Aorta (tissue), 5 donors: ENCODE results near the gene FCER2. TPM values are rescaled to one million over a fixed set of nuclear protein-coding genes. Genes with fewer than 3 reads are reported as not detected.

Source experiments
- ATAC-seq: fragments of 200-7000 bp; cut with Tn5 transposase; one replicate; pipeline ENCODE4 v1.9.1; 2022; ENCODE audit warnings: moderate library complexity; ENCODE audit not compliant: low FRiP score
- DNase-seq, 2 donors: peaks; one replicate each; pipeline ENCODE4 v3.0.0-alpha.2; 2020
- H3K27ac ChIP-seq, 2 donors: one replicate each; pipeline ENCODE4 v1.5.1; 2013; ENCODE audit warnings: low read length in 2 of 2, mild to moderate bottlenecking in 2 of 2, moderate library complexity in 2 of 2, control low read depth in 1 of 2, inconsistent platforms in 1 of 2, low read depth in 1 of 2
- H3K27me3 ChIP-seq, 2 donors: one replicate each; pipeline ENCODE4 v1.6.1; 2013; ENCODE audit warnings: control low read depth in 1 of 2, low read length in 1 of 2, mild to moderate bottlenecking in 1 of 2, moderate library complexity in 1 of 2; ENCODE audit not compliant: insufficient read depth in 2 of 2, control insufficient read depth in 1 of 2
- H3K36me3 ChIP-seq, 2 donors: one replicate each; pipeline ENCODE4 v1.6.1; 2013; ENCODE audit warnings: control low read depth in 1 of 2, low read length in 1 of 2, mild to moderate bottlenecking in 1 of 2; ENCODE audit not compliant: insufficient read depth in 2 of 2, control insufficient read depth in 1 of 2
- H3K4me1 ChIP-seq, 2 donors: one replicate each; pipeline ENCODE4 v1.6.1; 2013; ENCODE audit warnings: low read length in 2 of 2, control low read depth in 1 of 2, mild to moderate bottlenecking in 1 of 2, moderate library complexity in 1 of 2; ENCODE audit not compliant: insufficient read depth in 2 of 2, control insufficient read depth in 1 of 2
- H3K4me3 ChIP-seq, 2 donors: one replicate each; pipeline ENCODE4 v1.5.1; 2013; ENCODE audit warnings: low read length in 2 of 2, control low read depth in 1 of 2, mild to moderate bottlenecking in 1 of 2
- H3K9me3 ChIP-seq: one replicate; pipeline ENCODE4 v1.6.1; 2013; ENCODE audit warnings: mild to moderate bottlenecking, low read length; ENCODE audit not compliant: control insufficient read depth
- WGBS, 2 donors: extraction: QIAGEN DNeasy Blood & Tissue Kit; methylation state at CpG; one replicate each; pipeline ENCODE4 v1.1.7; 2013; 5-methylcytosine and 5-hydroxymethylcytosine counted together
- intact Hi-C, 2 donors: fragments of 100-400 bp; cut with DNase I; formaldehyde crosslinking; loops; one replicate each; pipeline versions ENCODE4 v1.14.2 to v1.15.0; 2022
- polyA plus RNA-seq, 2 donors: library from polyadenylated mRNA; stranded (reverse); fragments of 200-250 nt; gene quantifications; one replicate each; pipeline ENCODE4 v1.2.3, GENCODE V29; 2013
- total RNA-seq, 2 donors: library from RNA; stranded (reverse); fragmentation: NEBNext Ultra II Directional; extraction: Animal tissue kit (Norgen Biotek cat#: 25700); gene quantifications; one replicate each; pipeline ENCODE4 v1.2.1, GENCODE V29; 2021
- donor health status: healthy with polysubstance abuse.
- donor health status: Bipolar disorder and iron deficiency.
- donor health status: DM: no; HTN: no; CAD: no.
- donor health status: DM: no; HTN: no; CAD: no.
- donor health status: DM: yes; HTN: yes; CAD: no.

Gene FCER2
- total and polyA plus RNA-seq, 4 donors, result 0.36 to 2.9 TPM; not detected in 2

DNA sequence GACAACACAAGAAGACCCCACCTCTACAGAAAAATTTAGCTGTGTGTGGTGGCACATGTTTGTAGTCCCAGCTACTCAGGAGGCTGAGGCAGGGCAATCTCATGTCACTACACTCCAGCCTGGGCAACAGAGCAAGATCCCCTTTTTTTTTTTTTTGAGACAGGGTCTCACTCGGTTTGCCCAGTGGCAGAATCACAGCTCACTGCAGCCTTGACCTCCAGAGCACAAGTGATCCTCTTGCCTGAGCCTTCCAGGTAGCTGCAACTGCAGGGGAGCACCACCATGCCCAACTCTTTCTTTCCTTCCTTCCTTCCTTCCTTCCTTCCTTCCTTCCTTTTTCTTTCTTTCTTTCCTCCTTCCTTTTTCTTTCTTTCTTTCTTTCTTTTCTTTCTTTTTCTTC lies 34.2 kb upstream of the FCER2 start:
- ATAC-seq (no peak), DNase-seq (no peak)
- no peaks in the 10 kb centered on the region for H3K36me3 ChIP-seq
- H3K4me3 ChIP-seq, result no peak overlapping the region
- no peaks in the 10 kb centered on the region for H3K4me1 ChIP-seq
- H3K27me3 ChIP-seq, result no peaks in the 10 kb centered on the region
- WGBS, 2 donors, result 50 to 51% methylated on average over 1 of the region's 1 CpG
- intact Hi-C loops, result no loop called here
- H3K9me3 ChIP-seq, result no peaks in the 10 kb centered on the region
- no peak overlapping the region for H3K27ac ChIP-seq

DNA sequence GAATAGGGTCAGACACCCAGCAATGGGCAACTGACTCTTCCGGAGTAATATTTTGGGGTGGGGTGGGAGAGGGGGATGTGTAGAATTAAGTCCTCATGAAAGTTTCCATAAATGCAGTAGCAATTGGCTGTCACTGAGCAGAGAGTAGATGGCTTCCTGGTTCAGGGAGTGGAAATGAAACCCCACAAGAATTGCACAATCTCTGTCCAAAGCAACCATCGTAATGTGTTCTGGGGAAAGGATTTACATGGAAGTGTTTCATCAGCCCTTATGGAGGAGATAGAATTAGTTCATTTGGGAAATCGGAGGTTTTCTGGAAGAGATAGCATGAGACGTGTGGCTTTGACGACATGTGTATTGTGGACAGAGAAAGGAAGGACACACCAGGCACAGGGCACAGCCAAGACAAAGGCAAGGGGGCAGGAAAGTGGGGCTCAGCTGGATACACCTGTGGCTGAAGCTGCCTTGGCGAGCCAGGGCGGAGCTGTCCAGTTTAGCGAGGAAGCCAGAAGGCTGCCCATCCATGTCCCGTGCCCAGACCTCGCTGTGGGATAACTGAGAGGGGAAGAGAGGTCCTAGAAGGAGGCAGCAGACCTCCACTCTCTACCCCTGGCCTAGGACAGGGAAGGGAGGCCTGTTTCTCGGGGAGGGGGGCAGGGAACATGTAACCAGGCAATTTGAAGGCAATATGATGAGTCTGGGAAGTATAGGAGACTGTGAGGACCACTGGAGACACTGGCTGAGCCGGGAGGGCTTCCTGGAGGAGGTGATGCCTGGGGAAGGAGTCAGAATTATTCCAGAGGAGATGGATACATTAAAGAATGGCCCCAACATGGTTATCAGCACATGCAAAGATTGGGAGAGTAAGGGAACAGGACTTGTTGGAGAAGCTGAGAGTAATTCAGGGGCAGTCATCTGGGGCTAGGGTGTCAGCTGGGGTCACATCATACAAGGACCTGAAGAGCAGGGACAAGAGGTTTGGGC lies 32.6 kb upstream of the FCER2 start:
- DNase-seq (no peak), ATAC-seq (no peak)
- no peaks in the 10 kb centered on the region for H3K9me3 ChIP-seq
- H3K36me3 ChIP-seq, result no peaks in the 10 kb centered on the region
- intact Hi-C loops, result no loop called here
- no peak overlapping the region for H3K4me3 ChIP-seq
- no peaks in the 10 kb centered on the region for H3K27me3 ChIP-seq
- no peak overlapping the region for H3K27ac ChIP-seq
- 59 to 63% methylated on average over 12 of the region's 12 CpGs for WGBS, 2 donors
- no peaks in the 10 kb centered on the region for H3K4me1 ChIP-seq

- 71 to 80% methylated on average over 6 of the region's 6 CpGs for WGBS, 2 donors
Measured at GRCh38 chr19:7733376-7733775, 31.4 kb upstream of the FCER2 start.

GRCh38 chr19:7732045-7732444 lies 30.1 kb upstream of the FCER2 start, which contains the start of gene CLEC4G:
Gene CLEC4G (minus strand): TSS chr19:7732110. CDS start chr19:7732102, 8 bp downstream.
- H3K4me1 ChIP-seq, result no peaks in the 10 kb centered on the region
- H3K36me3 ChIP-seq, result no peaks in the 10 kb centered on the region
- DNase-seq (peak in 1 of 2 donors; percentile 50), ATAC-seq (no peak)
- no peak within 1 kb of the TSS for H3K4me3 ChIP-seq
- no peaks in the 10 kb centered on the region for H3K27me3 ChIP-seq
- no peaks in the 10 kb centered on the region for H3K9me3 ChIP-seq
- intact Hi-C loops, result no loop called here
- 50 to 56% methylated on average over 9 of the region's 9 CpGs for WGBS, 2 donors
- no peak within 1 kb of the TSS for H3K27ac ChIP-seq

More at GRCh38 chr19:7733376-7733775, 31.4 kb upstream of the FCER2 start:
- Histone ChIP-seq H3K4me1 (no peaks in the 10 kb centered on the region), H3K27me3 (no peaks in the 10 kb centered on the region), H3K9me3 (no peaks in the 10 kb centered on the region), H3K27ac (no peak overlapping the region), H3K36me3 (no peaks in the 10 kb centered on the region), H3K4me3 (no peak overlapping the region)
- DNase-seq, result no peak
- ATAC-seq, result no peak
- intact Hi-C loops, result no loop called here

GRCh38 chr19:7731615-7732014 lies 29.7 kb upstream of the FCER2 start:
- H3K36me3 ChIP-seq, result no peaks in the 10 kb centered on the region
- H3K27me3 ChIP-seq, result no peaks in the 10 kb centered on the region
- H3K9me3 ChIP-seq, result no peaks in the 10 kb centered on the region
- ATAC-seq (no peak), DNase-seq (no peak)
- no peak overlapping the region for H3K27ac ChIP-seq
- WGBS, 2 donors, result 67 to 72% methylated on average over 5 of the region's 5 CpGs
- no peak overlapping the region for H3K4me3 ChIP-seq
- intact Hi-C loops, result no loop called here
- H3K4me1 ChIP-seq, result no peaks in the 10 kb centered on the region

DNA sequence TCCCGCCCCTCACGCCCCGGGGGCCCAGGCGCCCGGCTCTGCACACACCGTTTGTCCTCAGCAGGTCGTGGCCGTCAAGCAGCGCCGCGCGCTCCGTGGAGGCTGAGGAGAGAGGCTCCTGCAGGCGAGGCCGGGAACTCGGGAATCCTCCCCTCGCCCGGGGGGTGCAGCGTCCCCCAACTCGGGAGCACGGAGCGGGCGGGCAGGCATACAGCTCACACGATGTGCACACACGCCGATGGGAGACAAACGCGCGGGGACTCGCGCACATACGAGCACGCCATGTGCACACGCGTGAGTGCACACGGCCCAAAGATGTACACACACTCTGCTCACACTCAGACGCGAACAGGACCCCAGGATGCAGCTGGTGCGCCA lies 29.3 kb upstream of the FCER2 start:
- DNase-seq, result peak in 1 of 2 donors; percentile 58
- H3K4me3 ChIP-seq, result no peak overlapping the region

DNA sequence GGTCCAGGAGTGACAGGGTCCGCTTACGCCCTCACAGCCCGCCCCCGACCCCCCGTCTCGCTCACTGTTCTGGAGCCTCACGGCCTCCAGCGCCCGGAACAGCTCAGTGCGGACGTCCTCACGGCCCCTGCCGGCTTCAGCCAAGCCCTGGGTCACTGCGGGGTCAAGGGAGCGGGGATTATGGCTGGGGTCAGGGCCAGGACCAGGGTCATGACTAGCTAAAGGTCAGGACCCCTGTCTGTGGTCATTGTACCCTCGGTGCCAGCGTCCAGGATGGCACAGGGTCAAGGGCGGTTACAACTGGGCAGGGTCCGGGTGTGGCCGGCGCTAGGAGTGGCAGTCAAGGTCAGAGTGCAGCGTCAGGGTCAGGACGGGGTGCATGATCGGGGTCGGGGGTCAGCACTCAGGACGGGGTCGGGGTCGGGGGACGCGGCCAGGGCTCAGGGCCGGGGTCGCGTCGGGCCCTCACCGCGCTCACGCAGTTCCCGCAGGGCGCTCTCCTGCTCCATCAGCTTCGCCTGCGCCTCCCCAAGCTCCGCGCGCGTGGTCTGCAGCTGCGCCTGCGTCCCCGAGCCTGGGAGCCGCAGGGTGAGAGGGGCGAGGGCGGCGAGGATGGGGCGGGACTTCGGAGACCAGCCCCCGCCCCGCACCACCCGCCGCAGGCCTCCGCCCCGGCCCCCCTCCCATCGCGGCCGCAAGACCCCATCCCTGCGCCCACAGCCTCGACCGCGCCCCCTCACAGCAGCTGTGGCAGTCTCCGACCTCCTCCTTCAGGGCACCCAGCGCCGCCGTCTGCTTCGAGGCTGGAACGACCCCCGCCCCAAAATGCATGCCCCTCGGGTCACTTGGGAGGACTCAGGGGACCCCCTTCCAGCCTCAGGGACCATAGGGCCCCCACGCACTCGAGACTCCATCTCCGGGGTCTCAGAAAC lies 28.6 kb upstream of the FCER2 start:
- Histone ChIP-seq H3K36me3 (no peaks in the 10 kb centered on the region), H3K9me3 (no peaks in the 10 kb centered on the region), H3K27me3 (no peaks in the 10 kb centered on the region), H3K27ac (no peak overlapping the region), H3K4me3 (no peak overlapping the region), H3K4me1 (no peaks in the 10 kb centered on the region)
- 3 to 5% methylated on average over 61 to 78 of the region's 78 CpGs for WGBS, 2 donors
- intact Hi-C loops, result no loop called here
- DNase-seq, result no peak
- peak; percentile 33 for ATAC-seq

More for the DNA sequence above, 29.3 kb upstream of the FCER2 start:
- intact Hi-C loops, result no loop called here
- ATAC-seq, result no peak
- Histone ChIP-seq H3K27me3 (no peaks in the 10 kb centered on the region), H3K27ac (no peak overlapping the region), H3K9me3 (no peaks in the 10 kb centered on the region), H3K36me3 (no peaks in the 10 kb centered on the region), H3K4me1 (no peaks in the 10 kb centered on the region)
- 57% methylated on average over 39 of the region's 39 CpGs for WGBS, 2 donors

DNA sequence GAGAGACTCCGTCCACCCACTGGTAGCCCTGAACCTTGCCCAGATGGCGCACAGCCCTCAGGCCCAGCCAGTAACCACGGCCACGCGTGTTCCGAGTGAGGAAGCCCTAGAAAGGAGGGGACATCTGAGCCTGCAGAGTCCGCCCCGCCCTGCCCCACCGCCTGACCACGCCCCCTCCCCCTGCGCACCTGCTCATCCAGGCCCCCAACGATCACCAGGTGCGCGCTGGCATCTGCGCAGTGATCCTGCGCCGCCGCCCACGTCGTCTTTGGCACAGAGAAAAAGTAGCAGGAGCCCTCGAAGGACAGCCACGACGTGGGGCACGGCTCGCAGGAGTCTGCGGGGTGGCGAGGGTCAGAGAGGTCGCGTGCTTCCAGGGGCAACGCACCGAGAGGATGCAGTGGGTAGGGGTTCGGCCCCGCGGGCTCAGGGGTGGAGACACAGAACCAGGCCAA lies 27.9 kb upstream of the FCER2 start:
- no peaks in the 10 kb centered on the region for H3K27me3 ChIP-seq
- DNase-seq, result no peak
- no peak overlapping the region for H3K4me3 ChIP-seq
- H3K9me3 ChIP-seq, result no peaks in the 10 kb centered on the region
- ATAC-seq, result no peak
- no peak overlapping the region for H3K27ac ChIP-seq
- no peaks in the 10 kb centered on the region for H3K36me3 ChIP-seq
- intact Hi-C loops, result no loop called here
- WGBS, 2 donors, result 4 to 7% methylated on average over 34 of the region's 34 CpGs
- H3K4me1 ChIP-seq, result no peaks in the 10 kb centered on the region
